Measurements from ENCODE around the gene TCP10L. TPM values are rescaled to one million over a fixed set of nuclear protein-coding genes. Genes with fewer than 3 reads are reported as not detected.

Gene TCP10L
- polyA plus RNA-seq (2012; ENCODE audit: insufficient read length, low read depth) = 0.63 TPM

- TF ChIP-seq TAF1 (IDR thresholded peaks at IDR 0.05; ENCODE audit: borderline replicate concordance, insufficient read depth, low read length) = no peak
- TF ChIP-seq REST (IDR thresholded peaks at IDR 0.05; ENCODE audit: insufficient read depth in 1 of 2, low read depth in 2 of 2, low read length in 2 of 2) = no peak
- TF ChIP-seq FOXP2 (optimal IDR thresholded peaks at IDR 0.05; ENCODE audit: borderline replicate concordance, extremely low read depth, extremely low read length, insufficient read depth) = no peak
- no peak for TF ChIP-seq POLR2AphosphoS5 (IDR thresholded peaks at IDR 0.05; ENCODE audit: low read depth, low read length)
Measured at GRCh38 chr21:32585042-32585710, at the start of gene TCP10L. Gene TCP10L, minus strand, starts transcription at chr21:32585523. Its CDS starts 1,219 bp downstream, at chr21:32584304.

GRCh38 chr21:32626621-32627196, 41.4 kb upstream of the TCP10L start:
- no peak for TF ChIP-seq REST (IDR thresholded peaks at IDR 0.05; ENCODE audit: insufficient read depth in 1 of 2, low read depth in 2 of 2, low read length in 2 of 2)
- TF ChIP-seq SIN3A (IDR thresholded peaks at IDR 0.05; ENCODE audit: borderline replicate concordance, insufficient read depth, low read length) = no peak
- no peak for TF ChIP-seq POLR2AphosphoS5 (IDR thresholded peaks at IDR 0.05; ENCODE audit: low read depth, low read length)
- no peak for TF ChIP-seq FOXP2 (optimal IDR thresholded peaks at IDR 0.05; ENCODE audit: borderline replicate concordance, extremely low read depth, extremely low read length, insufficient read depth)
- TF ChIP-seq TAF1 (IDR thresholded peaks at IDR 0.05; ENCODE audit: borderline replicate concordance, insufficient read depth, low read length) = no peak

GRCh38 chr21:32613436-32614043, 28.2 kb upstream of the TCP10L start:
- no peak for TF ChIP-seq REST (IDR thresholded peaks at IDR 0.05; ENCODE audit: insufficient read depth in 1 of 2, low read depth in 2 of 2, low read length in 2 of 2)

- TF ChIP-seq REST (IDR thresholded peaks at IDR 0.05; ENCODE audit: insufficient read depth in 1 of 2, low read depth in 2 of 2, low read length in 2 of 2) (no peak), TAF1 (IDR thresholded peaks at IDR 0.05; ENCODE audit: borderline replicate concordance, insufficient read depth, low read length) (no peak), SIN3A (IDR thresholded peaks at IDR 0.05; ENCODE audit: borderline replicate concordance, insufficient read depth, low read length) (no peak), FOXP2 (optimal IDR thresholded peaks at IDR 0.05; ENCODE audit: borderline replicate concordance, extremely low read depth, extremely low read length, insufficient read depth) (no peak), POLR2AphosphoS5 (IDR thresholded peaks at IDR 0.05; ENCODE audit: low read depth, low read length) (no peak)
Measured at GRCh38 chr21:32612999-32613337, 27.6 kb upstream of the TCP10L start.
